HuH-7 (cell line): Measurements from ENCODE around the gene SPDEF.

Source experiments
- DNase-seq: peaks from one replicate; pipeline ENCODE4 v3.0.0; 2011; ENCODE audit warnings: low spot score

The SPDEF gene

DNA sequence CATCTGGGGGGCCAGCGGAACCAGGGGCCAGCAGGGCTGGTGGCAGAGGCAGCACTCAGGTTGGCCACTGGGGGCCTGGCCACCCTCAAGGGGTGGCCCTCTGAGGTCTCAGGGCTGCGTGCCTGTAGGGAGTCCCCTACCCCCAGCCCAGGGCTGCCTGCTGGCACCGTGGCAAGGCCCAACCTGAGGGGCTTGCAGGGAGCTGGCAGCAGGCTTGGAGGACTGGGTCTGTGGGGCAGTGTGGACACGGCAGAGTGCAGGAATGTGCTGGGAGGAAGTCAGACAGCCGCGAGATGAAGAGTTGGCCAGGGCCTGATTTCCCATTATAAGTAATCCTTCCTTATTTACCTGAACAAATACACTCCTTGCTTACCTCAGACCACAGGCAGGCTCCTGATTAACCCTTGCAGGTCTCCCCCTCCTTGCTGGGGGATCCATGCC, at the start of gene SPDEF:
TSS of gene SPDEF (minus strand) at position 299 of the 441 bp plus-strand sequence. CDS start 11,874 bp downstream, outside the sequence.
- no peak for DNase-seq

DNA sequence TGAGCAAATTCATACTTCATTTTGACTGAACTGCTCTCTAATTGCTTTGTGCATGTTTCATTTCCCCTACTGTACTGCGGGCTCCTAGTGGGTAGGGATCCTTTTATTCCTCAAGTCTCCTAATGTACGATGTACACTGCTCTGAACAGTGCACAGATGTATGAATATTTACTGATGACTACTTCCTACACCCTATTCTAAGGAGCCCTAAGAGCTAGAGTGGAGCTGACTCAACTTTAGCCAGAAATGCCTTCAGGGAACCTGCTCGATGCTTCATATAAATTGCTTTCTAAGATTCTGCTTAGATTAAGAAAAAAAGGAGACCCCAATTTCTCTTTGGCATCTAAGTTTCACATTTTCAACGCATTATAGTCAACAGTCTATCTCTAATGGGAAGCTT, 47.6 kb upstream of the SPDEF start:
- DNase-seq, result no peak

DNA sequence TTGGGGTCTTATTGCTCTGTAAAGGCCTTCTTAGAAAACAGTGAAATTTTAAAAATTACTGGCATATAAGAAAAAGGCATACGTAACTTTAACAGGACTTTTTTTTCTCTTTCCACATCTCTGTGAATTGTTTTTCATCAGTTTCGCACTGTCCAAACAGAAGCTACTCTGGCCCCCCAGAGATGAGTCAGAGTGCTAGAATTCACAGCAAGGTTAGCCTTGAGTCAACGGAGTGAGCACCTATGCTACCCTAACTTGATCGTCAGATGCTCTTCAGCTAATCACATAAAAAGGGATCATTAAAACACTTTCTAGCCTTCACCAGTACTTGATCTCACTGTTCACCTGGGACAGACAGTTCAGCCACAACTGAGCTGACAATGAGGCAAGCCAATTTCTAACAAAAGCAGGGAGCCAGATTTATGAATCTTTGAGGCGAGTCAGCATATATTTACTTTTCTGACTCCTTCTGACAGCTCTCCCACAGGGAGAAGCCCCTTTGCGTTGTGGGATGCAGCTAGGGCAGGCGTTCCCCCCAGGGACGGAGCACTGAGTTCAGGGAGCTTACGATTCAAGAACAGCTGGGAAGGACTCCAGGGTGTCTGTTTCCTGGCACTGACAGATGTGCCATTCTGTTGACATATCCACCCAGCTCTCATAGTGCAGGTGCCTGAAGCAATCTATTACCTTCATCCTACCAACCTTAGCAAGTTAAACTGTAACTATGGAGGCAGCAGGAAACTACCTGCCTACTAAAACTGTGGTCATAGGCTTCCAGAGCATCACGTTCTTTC, 46.4 kb upstream of the SPDEF start:
- no peak for DNase-seq

DNA sequence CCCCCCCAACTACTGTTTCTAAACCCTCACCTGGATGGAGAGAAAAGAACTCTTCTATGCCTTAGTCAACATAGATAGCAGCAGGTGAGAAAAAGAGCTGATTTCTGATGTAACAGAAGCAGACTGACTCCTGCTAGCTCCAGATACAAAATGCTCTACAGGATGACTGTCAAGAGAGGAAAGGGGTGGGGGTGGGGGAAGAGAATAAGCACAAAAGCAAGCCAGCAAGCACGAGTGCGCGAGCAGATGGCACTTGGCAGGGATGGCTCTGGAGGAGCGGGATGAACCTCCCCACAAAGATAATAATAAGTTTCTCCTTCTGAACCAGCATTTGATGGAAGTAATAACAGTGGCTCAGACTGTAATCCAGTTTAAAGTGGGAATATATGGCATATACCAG, 45.6 kb upstream of the SPDEF start:
- no peak for DNase-seq

DNA sequence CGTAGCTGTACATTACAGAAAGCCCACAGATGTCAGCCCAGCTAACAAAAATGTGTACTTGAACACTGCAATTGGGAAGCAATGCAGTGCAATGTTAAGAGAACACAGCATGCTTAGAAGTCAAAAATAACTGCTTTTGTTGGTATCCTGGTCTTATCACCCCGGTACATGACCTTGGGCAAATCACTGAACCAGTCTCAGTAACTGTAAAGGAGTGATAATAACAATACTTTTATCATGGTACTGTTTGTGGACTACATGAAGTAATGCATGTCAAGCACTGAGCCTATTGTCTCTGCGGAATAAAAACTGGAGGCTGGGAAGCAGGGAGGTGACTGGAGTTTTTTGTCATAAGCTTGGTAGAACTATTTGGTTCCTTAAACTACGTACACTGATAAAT, 44.7 kb upstream of the SPDEF start:
- no peak for DNase-seq

DNA sequence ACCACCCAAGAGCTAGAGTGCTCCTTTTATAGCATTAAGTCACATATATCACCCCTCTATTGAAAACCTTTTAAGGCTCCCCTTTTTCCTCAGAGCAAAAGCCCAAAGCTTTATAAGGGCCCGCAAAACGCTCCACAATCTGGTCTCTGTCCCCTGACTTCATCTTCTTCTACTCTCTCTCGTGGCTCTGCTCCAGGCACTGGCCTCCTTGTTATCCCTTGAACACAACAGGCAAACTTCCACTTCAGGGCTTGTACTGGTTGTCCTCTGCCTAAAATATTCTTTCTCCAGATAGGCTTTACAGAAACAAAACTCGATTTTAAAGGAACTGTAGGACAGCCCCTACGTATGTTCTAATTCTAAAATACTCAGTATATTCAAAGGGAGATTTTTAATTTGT, 44.0 kb upstream of the SPDEF start:
- DNase-seq, result no peak

DNA sequence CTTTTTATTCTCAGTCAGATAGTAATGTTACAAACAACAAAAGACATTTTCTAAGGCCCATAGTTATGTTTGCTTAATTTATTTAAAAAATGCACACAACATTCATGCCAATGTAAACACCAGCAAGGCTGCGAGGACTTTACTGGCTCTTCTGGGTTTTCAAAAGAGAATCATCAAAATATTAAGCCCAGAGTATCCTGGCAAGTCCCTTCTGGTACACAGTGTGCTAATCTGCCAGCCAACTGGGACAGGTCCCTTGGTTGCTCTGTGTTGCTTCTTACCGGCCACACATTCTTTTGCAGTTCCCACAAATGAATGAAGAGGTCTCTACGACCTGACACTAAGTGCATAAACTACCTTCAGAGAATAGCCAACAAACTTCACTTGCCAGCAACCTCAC, 42.6 kb upstream of the SPDEF start:
- no peak for DNase-seq

DNA sequence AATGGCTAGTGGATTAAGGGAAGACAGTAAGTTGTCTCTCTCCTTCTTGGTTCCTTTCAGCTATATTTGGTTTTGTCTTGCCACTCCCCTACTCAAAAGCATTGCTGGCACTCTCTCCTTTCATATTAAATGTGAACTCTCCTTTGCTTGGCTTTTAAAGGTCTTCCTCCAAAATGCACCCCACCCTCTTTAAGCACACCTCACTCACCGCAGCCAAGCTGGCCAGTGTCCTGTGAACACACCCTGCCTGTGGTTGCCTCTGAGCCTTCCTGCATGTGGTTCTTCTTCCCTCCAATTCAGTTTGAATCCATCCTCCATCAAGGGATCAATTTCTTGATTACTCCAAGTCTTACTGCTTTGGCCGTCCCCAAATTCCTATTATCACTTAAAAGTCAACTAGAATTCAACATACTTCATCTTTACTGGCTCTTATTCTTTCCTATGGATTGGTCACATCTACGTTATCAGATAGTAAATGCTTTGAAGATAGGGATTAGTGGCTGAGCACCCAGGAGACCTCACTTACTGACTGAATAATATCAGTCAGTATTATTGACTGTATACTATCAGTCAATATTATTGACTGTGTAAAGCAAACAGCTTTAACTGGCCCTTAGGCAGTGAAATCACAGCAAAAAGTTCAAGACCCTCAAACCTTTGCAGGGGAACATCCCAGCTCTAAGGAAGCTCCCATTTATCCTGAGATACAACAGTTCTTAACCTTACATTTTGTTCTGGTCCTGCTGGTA, 41.6 kb upstream of the SPDEF start:
- no peak for DNase-seq

DNA sequence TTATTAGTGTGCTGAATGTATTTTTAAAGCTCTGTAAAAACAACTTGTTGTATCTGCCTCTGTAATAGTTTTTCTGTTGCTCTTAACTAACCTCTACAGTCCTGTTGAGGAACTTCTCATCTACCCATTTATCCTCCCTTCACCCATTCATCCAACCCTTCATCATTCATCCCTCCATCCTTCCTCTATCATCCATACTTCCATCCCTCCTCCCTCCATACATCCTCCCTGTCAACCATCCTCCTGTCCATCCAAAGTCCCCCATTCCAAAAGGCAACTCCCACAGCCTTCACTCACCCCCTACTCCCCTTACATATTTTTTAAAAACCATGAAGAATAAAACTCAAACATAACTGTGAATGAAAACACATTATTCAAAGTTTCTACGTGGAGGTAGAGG, 40.7 kb upstream of the SPDEF start:
- DNase-seq, result no peak

DNA sequence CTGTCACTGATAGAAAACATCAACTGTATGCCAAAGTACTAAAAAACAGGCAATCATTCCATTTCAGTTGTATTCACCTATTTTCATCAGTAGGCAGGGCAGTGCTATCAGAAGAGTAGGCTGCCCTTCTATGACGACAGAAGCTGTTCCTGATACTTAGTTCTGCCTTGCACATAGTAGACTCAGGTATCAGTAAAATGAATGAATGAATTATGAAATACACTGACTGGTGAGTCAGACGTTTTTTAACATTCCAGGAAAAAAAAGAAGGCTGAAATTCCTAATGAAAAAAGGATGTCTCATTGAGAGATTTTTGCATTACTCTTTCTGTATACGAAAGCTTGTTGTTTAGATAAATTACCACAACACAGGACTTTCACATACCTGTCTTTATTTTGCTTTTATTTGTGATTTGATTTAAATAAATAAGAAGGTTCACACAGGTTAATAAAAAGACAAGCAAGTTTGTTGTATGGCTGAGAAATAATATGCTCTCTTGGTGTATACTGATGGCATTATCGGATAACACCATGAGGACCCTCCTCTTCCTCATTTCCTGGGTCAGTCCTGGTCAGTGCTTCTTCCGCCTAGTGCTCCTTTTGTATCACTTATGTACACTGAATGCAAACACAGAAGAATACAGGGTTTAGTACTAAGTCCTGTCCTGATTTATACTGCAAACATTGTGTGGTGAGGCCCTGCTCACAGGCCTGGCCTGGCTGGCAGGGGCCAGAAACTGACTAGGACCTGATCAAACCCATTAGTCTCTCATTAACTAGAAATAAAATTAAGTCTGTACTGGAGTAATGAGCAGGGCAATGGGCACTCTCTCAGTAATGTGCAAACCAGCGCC, 39.4 kb upstream of the SPDEF start:
- DNase-seq, result no peak

DNA sequence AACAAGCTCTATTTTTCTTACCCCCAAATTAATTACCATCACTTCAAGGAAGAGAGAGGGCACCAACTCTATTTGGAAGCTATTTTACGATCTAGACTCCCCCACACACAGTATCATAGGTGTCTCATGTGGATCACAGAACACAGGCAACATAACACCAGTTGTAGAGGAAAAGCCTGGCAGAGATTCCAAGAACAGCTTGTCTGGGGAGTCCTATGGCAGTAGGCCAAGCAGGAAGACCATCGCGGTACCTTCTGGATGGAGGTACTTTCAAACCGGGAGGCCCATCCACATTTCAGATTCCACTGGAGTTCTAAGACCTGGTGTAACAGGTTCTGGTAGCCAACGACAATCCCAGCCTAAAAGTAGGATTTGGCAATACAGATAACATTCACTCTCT, 37.6 kb upstream of the SPDEF start:
- no peak for DNase-seq

DNA sequence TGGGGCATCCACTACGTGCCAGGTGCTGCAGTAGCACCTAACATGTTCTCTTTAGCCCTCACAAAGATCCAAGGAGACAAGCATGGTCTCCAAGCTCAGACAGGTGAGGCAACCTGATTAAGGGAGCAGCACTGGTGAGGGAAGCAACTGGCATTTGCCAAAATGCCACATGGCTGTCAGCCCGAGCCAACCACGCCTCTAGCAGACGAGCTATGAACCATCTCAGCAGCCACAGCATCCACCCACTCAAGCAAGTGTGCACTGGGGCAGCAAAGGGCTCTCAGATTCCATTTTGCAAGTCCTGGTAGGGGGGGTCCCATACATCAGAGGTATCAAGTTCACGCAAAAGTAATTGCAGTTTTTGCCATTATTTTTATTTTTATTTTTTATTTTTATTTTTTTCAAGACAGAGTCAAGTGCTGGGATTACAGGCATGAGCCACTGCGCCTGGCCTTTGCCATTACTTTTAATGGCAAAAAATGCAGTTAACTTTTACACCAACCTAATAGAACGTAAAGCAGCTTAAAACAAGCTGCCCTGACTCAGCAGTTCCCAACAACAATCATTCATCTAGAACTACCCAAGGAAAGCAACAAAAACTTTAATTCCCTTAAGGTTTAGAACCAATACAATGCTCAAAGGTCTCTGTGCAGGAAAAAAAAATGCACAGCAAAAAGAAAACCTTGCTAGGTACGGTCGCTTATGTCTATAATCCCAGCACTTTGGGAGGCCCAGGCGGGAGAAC, 36.3 kb upstream of the SPDEF start:
- DNase-seq, result no peak

DNA sequence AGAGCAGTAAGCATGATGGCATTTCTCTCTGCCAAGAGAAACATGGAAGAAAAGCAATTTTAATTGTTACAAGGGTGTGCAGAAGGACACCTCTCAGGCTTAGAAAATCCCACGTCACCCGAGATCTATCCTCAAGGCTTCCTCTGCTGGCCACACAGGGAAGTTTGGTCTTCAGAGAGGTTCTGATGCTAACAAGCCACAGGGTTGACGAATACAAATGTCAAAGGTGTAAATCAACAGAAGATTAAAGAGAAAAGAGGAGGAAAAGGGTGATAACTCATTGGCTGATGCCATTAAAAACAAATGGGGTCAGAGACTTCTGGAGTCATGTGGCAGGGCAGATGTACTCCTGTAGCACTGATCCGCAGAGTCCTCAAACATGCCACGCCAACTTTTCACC, 33.6 kb upstream of the SPDEF start:
- DNase-seq, result no peak

DNA sequence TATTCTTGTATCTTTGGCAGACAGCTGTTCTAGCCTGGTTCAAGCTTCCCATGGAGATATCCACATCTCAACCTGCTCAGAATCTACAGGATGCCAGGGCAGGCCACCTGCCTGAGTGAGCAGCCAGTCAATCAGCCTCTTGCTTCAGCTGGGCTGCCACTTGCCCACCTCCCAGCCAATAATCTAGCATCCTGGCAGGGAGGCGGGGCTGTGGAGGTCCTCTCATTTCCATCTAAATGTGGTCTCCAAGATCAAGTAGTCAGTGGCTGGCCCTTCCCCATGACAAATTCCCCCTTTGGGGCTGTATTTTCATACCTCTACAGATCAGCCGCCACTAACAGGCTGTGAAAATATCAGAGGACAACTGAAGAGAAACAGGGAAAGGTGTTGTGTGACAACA, 33.0 kb upstream of the SPDEF start:
- no peak for DNase-seq

DNA sequence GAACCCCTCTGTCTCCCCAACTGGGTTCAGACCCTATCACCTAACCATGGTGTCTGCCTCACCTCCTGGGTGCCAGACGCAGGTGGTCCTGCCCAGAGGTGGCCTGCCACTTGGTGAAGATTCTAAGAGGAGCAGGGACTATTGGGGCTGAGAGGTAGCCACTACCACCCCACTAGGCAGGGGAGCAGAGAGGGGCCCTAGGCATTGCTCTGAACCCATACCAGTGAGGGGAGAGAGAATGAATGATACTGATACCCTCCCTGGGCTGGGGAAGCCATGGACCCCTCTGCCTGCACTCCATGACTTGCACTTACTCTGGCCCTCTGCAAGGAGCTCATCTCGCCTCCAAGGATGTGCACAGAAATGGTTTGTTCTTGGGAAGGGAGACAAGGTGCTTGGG, 31.7 kb upstream of the SPDEF start:
- no peak for DNase-seq

DNA sequence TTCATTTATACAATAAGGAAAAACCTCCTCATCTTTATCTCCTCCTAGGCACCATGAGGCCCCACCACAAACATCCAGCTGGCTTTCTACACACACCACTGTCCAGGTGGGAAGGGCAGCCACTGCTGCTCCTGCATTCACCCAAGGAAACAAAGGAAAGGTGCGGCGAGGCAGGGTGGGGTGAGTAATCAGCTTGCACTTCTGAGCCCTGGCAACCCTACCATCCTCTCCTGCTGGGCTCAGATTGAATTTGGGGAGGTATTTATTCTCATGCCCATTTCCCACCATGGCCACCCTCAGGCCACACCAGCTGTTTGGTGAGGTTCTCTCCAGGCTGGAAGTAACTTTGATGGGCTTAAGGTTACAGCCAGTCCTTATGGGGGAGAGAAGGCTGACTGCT, 31.2 kb upstream of the SPDEF start:
- no peak for DNase-seq

DNA sequence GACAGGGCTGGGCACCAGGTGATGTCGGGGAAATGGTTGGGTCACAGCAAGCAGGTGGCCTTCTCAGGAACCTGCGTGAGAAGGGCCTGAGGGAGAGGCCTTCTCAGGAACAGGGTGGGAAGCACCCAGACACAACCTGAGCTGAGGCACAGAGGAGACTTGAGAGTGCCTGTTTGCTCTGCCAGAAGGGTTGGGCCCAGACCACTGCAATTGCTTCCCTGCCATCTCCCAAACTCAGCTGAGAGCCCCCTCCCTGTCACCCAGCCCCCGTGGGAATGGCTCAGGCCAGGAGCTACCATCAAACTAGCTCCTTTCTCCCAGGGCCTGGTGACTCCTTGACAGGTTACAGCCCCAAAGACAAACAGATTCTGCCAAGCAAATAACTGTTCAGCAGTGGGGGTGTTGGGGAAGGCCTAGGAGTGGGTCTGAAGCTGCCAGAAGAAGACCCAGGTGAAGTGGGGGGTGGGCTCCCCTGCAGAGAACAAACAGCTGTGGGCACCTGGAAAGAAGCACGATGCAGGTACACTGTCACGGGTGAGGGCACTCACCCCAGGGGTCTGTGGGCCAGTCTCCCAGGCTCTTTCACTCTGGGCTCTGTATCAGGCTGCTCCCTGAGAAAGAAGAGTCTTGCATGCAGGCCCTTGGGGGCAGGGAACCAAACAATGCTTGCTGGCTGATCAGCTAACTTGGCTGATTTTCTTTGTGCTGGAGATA, 30.4 kb upstream of the SPDEF start:
- DNase-seq, result no peak

DNA sequence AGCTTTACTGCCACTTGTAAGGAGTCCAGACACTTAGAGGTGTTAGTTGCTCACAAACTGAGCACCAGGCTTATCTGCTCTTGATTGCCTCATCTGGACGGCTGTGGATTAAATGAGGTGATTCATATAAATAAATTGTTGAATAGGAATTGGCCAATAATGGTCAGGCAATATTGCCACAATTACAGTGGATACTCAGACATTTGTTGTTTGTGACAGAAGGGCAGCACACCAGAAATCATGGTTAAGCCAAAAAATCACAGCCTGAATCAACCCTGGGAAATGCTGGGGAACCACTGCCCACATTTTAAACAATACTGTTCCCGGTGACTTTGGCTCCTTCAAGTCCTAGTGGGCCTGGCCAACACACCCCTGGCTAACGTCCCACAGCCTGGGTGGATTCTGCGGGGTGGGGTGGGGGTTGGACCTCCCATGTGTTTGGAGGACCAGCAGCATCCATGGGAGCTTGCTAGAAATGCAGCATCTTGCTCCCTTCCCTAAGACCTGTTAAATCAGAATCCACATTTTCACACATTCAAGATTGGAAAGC, 29.5 kb upstream of the SPDEF start:
- no peak for DNase-seq

DNA sequence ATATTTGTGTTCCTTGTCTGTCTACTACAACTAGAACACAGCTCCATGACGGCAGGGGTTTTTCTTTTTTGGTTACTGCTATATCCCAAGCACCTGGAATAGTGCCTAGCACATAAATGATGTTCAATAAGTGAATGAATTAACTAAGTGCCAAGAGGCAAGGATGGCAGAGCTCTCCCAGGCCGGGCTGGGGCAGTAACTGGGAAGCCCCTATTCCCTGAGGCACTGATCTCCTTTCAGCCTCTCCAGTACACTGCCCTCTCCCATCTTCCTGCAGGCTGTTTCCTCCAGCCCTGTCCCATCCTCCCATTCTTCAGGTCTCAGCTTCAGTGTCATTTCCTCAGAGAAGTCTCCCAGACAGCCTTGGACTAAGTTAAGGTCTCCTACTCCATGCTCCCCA, 29.0 kb upstream of the SPDEF start:
- no peak for DNase-seq

DNA sequence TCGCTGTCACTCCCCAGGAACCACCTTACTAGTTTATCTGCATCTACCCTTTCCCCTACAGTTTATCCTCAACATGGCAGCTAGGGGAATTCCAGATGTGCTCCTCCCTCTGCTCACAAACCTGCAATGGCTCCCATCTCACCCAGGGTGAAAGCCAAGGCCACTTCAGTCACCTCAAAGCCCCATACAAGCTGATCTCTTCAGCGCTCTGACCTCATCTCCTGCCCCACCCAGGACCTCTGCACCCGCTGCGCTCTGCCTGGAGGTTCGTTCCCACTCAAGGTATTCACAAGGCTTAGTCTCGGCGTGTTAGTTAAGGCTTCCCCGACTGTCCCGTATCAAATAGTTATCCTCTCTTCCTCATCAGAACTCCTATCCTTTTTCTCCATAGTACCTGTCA, 28.6 kb upstream of the SPDEF start:
- DNase-seq, result no peak
